ENCODE results near the gene PLXNB3.

The PLXNB3 gene

GRCh38 chrX:153793291-153793690 is 29.2 kb downstream of the PLXNB3 start:
- DNase-seq (ENCODE audit: low spot score): no peak

- peak; percentile 98 for DNase-seq (ENCODE audit: low spot score)
Measured at GRCh38 chrX:153794018-153794896, 30.2 kb downstream of the PLXNB3 start, which contains the start of the genes IDH3G and SSR4. Gene IDH3G (minus strand): TSS chrX:153794375. CDS start chrX:153794326, 49 bp downstream. Gene SSR4 (plus strand): TSS chrX:153794668. CDS start chrX:153794688, 20 bp downstream.

GRCh38 chrX:153794897-153795816 is 31.1 kb downstream of the PLXNB3 start:
- peak; percentile 24 for DNase-seq (ENCODE audit: low spot score)

GRCh38 chrX:153797415-153798015 is 33.5 kb downstream of the PLXNB3 start:
- no peak for DNase-seq (ENCODE audit: low spot score)

GRCh38 chrX:153799326-153799725 is 35.3 kb downstream of the PLXNB3 start:
- no peak for DNase-seq (ENCODE audit: low spot score)

GRCh38 chrX:153800177-153800722 is 36.2 kb downstream of the PLXNB3 start:
- no peak for DNase-seq (ENCODE audit: low spot score)

- no peak for DNase-seq (ENCODE audit: low spot score)
Measured at GRCh38 chrX:153800746-153801145, 36.7 kb downstream of the PLXNB3 start.

- no peak for DNase-seq (ENCODE audit: low spot score)
Measured at GRCh38 chrX:153801669-153802068, 37.6 kb downstream of the PLXNB3 start.

GRCh38 chrX:153802513-153803045 is 38.5 kb downstream of the PLXNB3 start:
- no peak for DNase-seq (ENCODE audit: low spot score)

- no peak for DNase-seq (ENCODE audit: low spot score)
Measured at GRCh38 chrX:153803211-153804099, 39.4 kb downstream of the PLXNB3 start.

GRCh38 chrX:153804100-153804595 is 40.1 kb downstream of the PLXNB3 start:
- no peak for DNase-seq (ENCODE audit: low spot score)

GRCh38 chrX:153804621-153805020 is 40.6 kb downstream of the PLXNB3 start:
- no peak for DNase-seq (ENCODE audit: low spot score)

- no peak for DNase-seq (ENCODE audit: low spot score)
Measured at GRCh38 chrX:153805436-153805835, 41.4 kb downstream of the PLXNB3 start.

GRCh38 chrX:153806999-153807575 is 43.0 kb downstream of the PLXNB3 start:
- DNase-seq (ENCODE audit: low spot score): no peak

- no peak for DNase-seq (ENCODE audit: low spot score)
Measured at GRCh38 chrX:153807976-153808375, 43.9 kb downstream of the PLXNB3 start.

- DNase-seq (ENCODE audit: low spot score): no peak
Measured at GRCh38 chrX:153812220-153812619, 48.2 kb downstream of the PLXNB3 start.

- DNase-seq (ENCODE audit: low spot score): no peak
Measured at GRCh38 chrX:153813161-153813560, 49.1 kb downstream of the PLXNB3 start.

GRCh38 chrX:153814591-153815315 is 50.7 kb downstream of the PLXNB3 start:
- no peak for DNase-seq (ENCODE audit: low spot score)
